ENCODE data around the gene GNL1. TPM values are rescaled to one million over a fixed set of nuclear protein-coding genes. Genes with fewer than 3 reads are reported as not detected.

GNL1 gene
- total RNA-seq, 1 experiment from 2014 or later = 101 TPM

- Histone ChIP-seq H3K9me3 (ENCODE audit: low read depth, low read length, poor library complexity, severe bottlenecking) (no peaks in the 10 kb centered on the region), H3K27me3 (replicated peaks; ENCODE audit: insufficient read depth, low read depth, low read length, poor library complexity) (no peaks in the 10 kb centered on the region), H3K36me3 (ENCODE audit: insufficient read depth, low read length, poor library complexity, severe bottlenecking) (peaks cover 88% of the 10 kb centered on the region), H3K4me3 (ENCODE audit: low read depth, low read length, poor library complexity, severe bottlenecking) (no peak overlapping the region), H3K4me1 (ENCODE audit: insufficient read depth, low read length, poor library complexity, severe bottlenecking) (no peaks in the 10 kb centered on the region), H3K27ac (ENCODE audit: low read depth, low read length, poor library complexity, severe bottlenecking) (no peak overlapping the region)
- TF ChIP-seq EZH2 (IDR thresholded peaks at IDR 0.05; ENCODE audit: borderline replicate concordance, low read depth, low read length, poor library complexity, severe bottlenecking) = no peak
- TF ChIP-seq CTCF (conservative IDR thresholded peaks at IDR 0.05; ENCODE audit: low read depth, low read length) = no peak
- DNase-seq (ENCODE audit: low spot score) = no peak
- BruUV-seq (replicated peaks) = no TSS peak
- ChIA-PET CTCF (no interaction called here), POLR2A (ENCODE audit: low non-redundant PET) (no interaction called here)
- intact Hi-C loops (cut with micrococcal nuclease; ENCODE audit: unreplicated experiment) = no loop called here
These were observed 27.6 kb upstream of the GNL1 start for GRCh38 chr6:30583921-30584320.

GRCh38 chr6:30578051-30578450 lies 21.8 kb upstream of the GNL1 start:
- Histone ChIP-seq H3K27ac (ENCODE audit: low read depth, low read length, poor library complexity, severe bottlenecking) (no peak overlapping the region), H3K4me3 (ENCODE audit: low read depth, low read length, poor library complexity, severe bottlenecking) (no peak overlapping the region), H3K4me1 (ENCODE audit: insufficient read depth, low read length, poor library complexity, severe bottlenecking) (peaks cover 15% of the 10 kb centered on the region), H3K27me3 (replicated peaks; ENCODE audit: insufficient read depth, low read depth, low read length, poor library complexity) (no peaks in the 10 kb centered on the region), H3K36me3 (ENCODE audit: insufficient read depth, low read length, poor library complexity, severe bottlenecking) (peaks cover 72% of the 10 kb centered on the region), H3K9me3 (ENCODE audit: low read depth, low read length, poor library complexity, severe bottlenecking) (no peaks in the 10 kb centered on the region)
- ChIA-PET CTCF (no interaction called here), POLR2A (ENCODE audit: low non-redundant PET) (no interaction called here)
- no TSS peak for BruUV-seq (replicated peaks)
- TF ChIP-seq EZH2 (IDR thresholded peaks at IDR 0.05; ENCODE audit: borderline replicate concordance, low read depth, low read length, poor library complexity, severe bottlenecking) (no peak), CTCF (conservative IDR thresholded peaks at IDR 0.05; ENCODE audit: low read depth, low read length) (no peak)
- DNase-seq (ENCODE audit: low spot score) = no peak
- intact Hi-C loops (cut with micrococcal nuclease; ENCODE audit: unreplicated experiment) = no loop called here

GRCh38 chr6:30573113-30573512 lies 16.8 kb upstream of the GNL1 start:
- DNase-seq (ENCODE audit: low spot score) = no peak
- Histone ChIP-seq H3K9me3 (ENCODE audit: low read depth, low read length, poor library complexity, severe bottlenecking) (no peaks in the 10 kb centered on the region), H3K36me3 (ENCODE audit: insufficient read depth, low read length, poor library complexity, severe bottlenecking) (peaks cover 24% of the 10 kb centered on the region), H3K4me3 (ENCODE audit: low read depth, low read length, poor library complexity, severe bottlenecking) (peak overlapping the region; percentile 10), H3K27me3 (replicated peaks; ENCODE audit: insufficient read depth, low read depth, low read length, poor library complexity) (no peaks in the 10 kb centered on the region), H3K4me1 (ENCODE audit: insufficient read depth, low read length, poor library complexity, severe bottlenecking) (peaks cover 32% of the 10 kb centered on the region), H3K27ac (ENCODE audit: low read depth, low read length, poor library complexity, severe bottlenecking) (peak overlapping the region; percentile 32)
- intact Hi-C loops (cut with micrococcal nuclease; ENCODE audit: unreplicated experiment) = no loop called here
- POLR2A ChIA-PET (ENCODE audit: low non-redundant PET) = no interaction called here
- CTCF ChIA-PET = interaction anchor here (0.8 kb wide), 1 partner anchor 91 kb away, joined by 4 read pairs; no protein-coding TSS in a partner anchor
- no peak for TF ChIP-seq EZH2 (IDR thresholded peaks at IDR 0.05; ENCODE audit: borderline replicate concordance, low read depth, low read length, poor library complexity, severe bottlenecking)
- no peak for TF ChIP-seq CTCF (conservative IDR thresholded peaks at IDR 0.05; ENCODE audit: low read depth, low read length)
- BruUV-seq (replicated peaks) = no TSS peak

Measured in A673 (cell line).